WTC11 (cell line): Measurements from ENCODE around the gene ELOB. TPM values are rescaled to one million over a fixed set of nuclear protein-coding genes. Genes with fewer than 3 reads are reported as not detected.

Source experiments
- ATAC-seq: fragments of 200-7000 bp; cut with Tn5 transposase; 2 replicates; pipeline ENCODE4 v1.10.0; 2021; ENCODE audit warnings: mild to moderate bottlenecking, moderate library complexity
- CTCF ChIA-PET: fragments of 300-600 bp; sonication (Branson Sonifier 250); formaldehyde crosslinking; loops from one replicate; lab custom pipeline; 2021; ENCODE audit warnings: antibody characterized with exemption; lab: Charles Lee
- POLR2A ChIA-PET: fragments of 350-600 bp; sonication (Branson Sonifier 250); formaldehyde crosslinking; loops from one replicate; lab custom pipeline; 2021; ENCODE audit warnings: antibody characterized with exemption; lab: Charles Lee
- DNase-seq: peaks from one replicate; pipeline ENCODE4 v3.0.0; 2021; ENCODE audit warnings: low spot score
- H3K27ac Mint-ChIP-seq: 2 replicates; pipeline ENCODE4 v1.8.0; 2021; ENCODE audit warnings: mixed read lengths
- H3K27me3 Mint-ChIP-seq: 2 replicates; pipeline ENCODE4 v1.8.0; 2021; ENCODE audit warnings: low read depth, mild to moderate bottlenecking, moderate library complexity, mixed read lengths
- H3K36me3 Mint-ChIP-seq: 2 replicates; pipeline ENCODE4 v1.8.0; 2021; ENCODE audit warnings: mixed read lengths
- H3K4me1 Mint-ChIP-seq: 2 replicates; pipeline ENCODE4 v1.8.0; 2022; ENCODE audit warnings: mixed read lengths
- H3K4me3 Mint-ChIP-seq: 2 replicates; pipeline ENCODE4 v1.8.0; 2021; ENCODE audit warnings: mild to moderate bottlenecking, moderate library complexity, mixed read lengths
- H3K9me3 Mint-ChIP-seq: 2 replicates; pipeline ENCODE4 v1.8.0; 2021; ENCODE audit warnings: mixed read lengths
- ATF2 ChIP-seq: sonication (generic); formaldehyde crosslinking; IDR thresholded peaks from 2 replicates; pipeline ENCODE4 v1.8.1; 2022; ENCODE audit warnings: low read depth, missing genetic modification reagents, borderline replicate concordance
- CBFB ChIP-seq: sonication (generic); formaldehyde crosslinking; IDR thresholded peaks from 2 replicates; pipeline ENCODE4 v1.8.1; 2022; ENCODE audit warnings: mild to moderate bottlenecking, low read depth, missing genetic modification reagents
- CREM ChIP-seq: sonication (generic); formaldehyde crosslinking; IDR thresholded peaks from 2 replicates; pipeline ENCODE4 v1.8.1; 2022; ENCODE audit warnings: mild to moderate bottlenecking, missing genetic modification reagents, moderate library complexity
- E2F4 ChIP-seq: sonication (generic); formaldehyde crosslinking; IDR thresholded peaks from 2 replicates; pipeline ENCODE4 v1.8.1; 2022; ENCODE audit warnings: low read depth, mild to moderate bottlenecking, moderate library complexity, missing genetic modification reagents, borderline replicate concordance
- E2F5 ChIP-seq: sonication (generic); formaldehyde crosslinking; IDR thresholded peaks from 2 replicates; pipeline ENCODE4 v1.8.1; 2022; ENCODE audit warnings: mild to moderate bottlenecking, moderate library complexity, missing genetic modification reagents
- ELF4 ChIP-seq: sonication (generic); formaldehyde crosslinking; IDR thresholded peaks from 2 replicates; pipeline ENCODE4 v1.8.1; 2022; ENCODE audit warnings: low read depth, mild to moderate bottlenecking, moderate library complexity, missing genetic modification reagents
- ESRRA ChIP-seq: sonication (generic); formaldehyde crosslinking; IDR thresholded peaks from 2 replicates; pipeline ENCODE4 v1.8.1; 2022; ENCODE audit warnings: mild to moderate bottlenecking, missing genetic modification reagents, borderline replicate concordance
- ETV6 ChIP-seq: sonication (generic); formaldehyde crosslinking; IDR thresholded peaks from 2 replicates; pipeline ENCODE4 v1.8.1; 2022; ENCODE audit warnings: mild to moderate bottlenecking, missing genetic modification reagents
- FOXP1 ChIP-seq: sonication (generic); formaldehyde crosslinking; IDR thresholded peaks from 2 replicates; pipeline ENCODE4 v1.8.0; 2022; ENCODE audit warnings: missing genetic modification reagents, mild to moderate bottlenecking, moderate library complexity, borderline replicate concordance
- IRF2 ChIP-seq: sonication (generic); formaldehyde crosslinking; IDR thresholded peaks from 2 replicates; pipeline ENCODE4 v1.8.0; 2022; ENCODE audit warnings: low read depth, missing genetic modification reagents, borderline replicate concordance
- JUN ChIP-seq: sonication (generic); formaldehyde crosslinking; IDR thresholded peaks from 2 replicates; pipeline ENCODE4 v1.8.0; 2023; ENCODE audit warnings: mild to moderate bottlenecking, missing genetic modification reagents
- MXD4 ChIP-seq: fragments of 250-450 bp; sonication (Bioruptor Pico); IDR thresholded peaks from 2 replicates; pipeline ENCODE4 v1.8.0; 2021; ENCODE audit warnings: mild to moderate bottlenecking, moderate library complexity, borderline replicate concordance
- MYBL2 ChIP-seq: sonication (generic); formaldehyde crosslinking; IDR thresholded peaks from 2 replicates; pipeline ENCODE4 v1.8.1; 2023; ENCODE audit warnings: mild to moderate bottlenecking, moderate library complexity, missing genetic modification reagents
- NFATC4 ChIP-seq: fragments of 250-450 bp; sonication (Bioruptor Pico); IDR thresholded peaks from 2 replicates; pipeline ENCODE4 v1.9.0; 2021; ENCODE audit warnings: mild to moderate bottlenecking
- NR1H2 ChIP-seq: sonication (generic); formaldehyde crosslinking; IDR thresholded peaks from 2 replicates; pipeline ENCODE4 v1.9.0; 2021; ENCODE audit warnings: mild to moderate bottlenecking, moderate library complexity, missing genetic modification reagents
- OVOL2 ChIP-seq: fragments of 250-450 bp; sonication (Bioruptor Pico); IDR thresholded peaks from 2 replicates; pipeline ENCODE4 v1.9.0; 2021; ENCODE audit warnings: mild to moderate bottlenecking, borderline replicate concordance
- RELA ChIP-seq: sonication (generic); formaldehyde crosslinking; IDR thresholded peaks from 2 replicates; pipeline ENCODE4 v1.8.1; 2022; ENCODE audit warnings: missing genetic modification reagents, mild to moderate bottlenecking, borderline replicate concordance
- RORB ChIP-seq: fragments of 250-450 bp; sonication (Bioruptor Pico); IDR thresholded peaks from 2 replicates; pipeline ENCODE4 v1.9.0; 2021; ENCODE audit warnings: mild to moderate bottlenecking
- SMAD3 ChIP-seq: sonication (generic); formaldehyde crosslinking; IDR thresholded peaks from 2 replicates; pipeline ENCODE4 v1.8.0; 2022; ENCODE audit warnings: missing genetic modification reagents, mild to moderate bottlenecking, borderline replicate concordance
- SOX15 ChIP-seq: fragments of 250-450 bp; sonication (Bioruptor Pico); IDR thresholded peaks from 2 replicates; pipeline ENCODE4 v1.9.0; 2021; ENCODE audit warnings: mild to moderate bottlenecking
- TCF7 ChIP-seq: sonication (generic); formaldehyde crosslinking; IDR thresholded peaks from 2 replicates; pipeline ENCODE4 v1.8.0; 2022; ENCODE audit warnings: mild to moderate bottlenecking, low read depth, missing genetic modification reagents, moderate library complexity
- TEAD4 ChIP-seq: sonication (generic); formaldehyde crosslinking; IDR thresholded peaks from 2 replicates; pipeline ENCODE4 v1.8.0; 2022; ENCODE audit warnings: mild to moderate bottlenecking, missing genetic modification reagents
- ZNF263 ChIP-seq: sonication (generic); formaldehyde crosslinking; IDR thresholded peaks from 2 replicates; pipeline ENCODE4 v1.8.1; 2022; ENCODE audit warnings: low read depth, mild to moderate bottlenecking, moderate library complexity, missing genetic modification reagents
- ZNF317 ChIP-seq: sonication (generic); formaldehyde crosslinking; IDR thresholded peaks from 2 replicates; pipeline ENCODE4 v1.8.1; 2023; ENCODE audit warnings: low read depth, mild to moderate bottlenecking, moderate library complexity, missing genetic modification reagents, borderline replicate concordance
- ZNF671 ChIP-seq: fragments of 250-450 bp; sonication (Bioruptor Pico); IDR thresholded peaks from 2 replicates; pipeline ENCODE4 v1.8.0; 2021; ENCODE audit warnings: mild to moderate bottlenecking
- total RNA-seq: library from RNA; stranded (reverse); gene quantifications from 3 replicates; pipeline ENCODE4 v1.2.3, GENCODE V29; 2021
- TF ChIP-seq, protein P1 (sequence below): fragments of 250-450 bp; sonication (Bioruptor Pico); IDR thresholded peaks from 2 replicates; pipeline ENCODE4 v1.9.0; 2021; ENCODE audit warnings: mild to moderate bottlenecking
- TF ChIP-seq, protein P2 (sequence below): sonication (generic); formaldehyde crosslinking; IDR thresholded peaks from 2 replicates; pipeline ENCODE4 v1.8.0; 2023; ENCODE audit warnings: mild to moderate bottlenecking, missing genetic modification reagents

ELOB gene
- total RNA-seq, 1 experiment from 2014 or later = 252 TPM

DNA sequence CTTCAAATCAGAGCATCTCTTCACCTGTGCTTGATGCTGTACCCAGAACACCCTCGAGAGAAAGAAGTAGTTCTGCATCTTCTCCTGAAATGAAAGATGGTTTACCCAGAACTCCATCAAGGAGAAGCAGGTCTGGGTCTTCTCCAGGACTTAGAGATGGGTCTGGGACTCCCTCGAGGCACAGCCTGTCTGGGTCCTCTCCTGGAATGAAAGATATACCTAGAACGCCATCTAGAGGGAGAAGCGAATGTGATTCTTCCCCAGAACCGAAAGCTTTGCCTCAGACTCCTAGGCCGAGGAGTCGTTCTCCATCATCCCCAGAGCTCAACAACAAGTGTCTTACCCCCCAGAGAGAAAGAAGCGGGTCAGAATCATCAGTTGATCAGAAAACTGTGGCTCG lies 12.4 kb downstream of the ELOB start (continued):
- TF ChIP-seq SOX15 (CRISPR knock-in tag) = no peak
- TF ChIP-seq SMAD3 (CRISPR knock-in tag) = no peak
- no peak for TF ChIP-seq ETV6 (CRISPR knock-in tag)
- no peak for TF ChIP-seq ZNF263 (CRISPR knock-in tag)
- TF ChIP-seq NR1H2 (CRISPR knock-in tag) = no peak
- TF ChIP-seq, protein P1, sequence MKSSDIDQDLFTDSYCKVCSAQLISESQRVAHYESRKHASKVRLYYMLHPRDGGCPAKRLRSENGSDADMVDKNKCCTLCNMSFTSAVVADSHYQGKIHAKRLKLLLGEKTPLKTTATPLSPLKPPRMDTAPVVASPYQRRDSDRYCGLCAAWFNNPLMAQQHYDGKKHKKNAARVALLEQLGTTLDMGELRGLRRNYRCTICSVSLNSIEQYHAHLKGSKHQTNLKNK = no peak
- no peak for TF ChIP-seq ATF2
- no peak for TF ChIP-seq ZNF671
- no peak for TF ChIP-seq IRF2 (CRISPR knock-in tag)
- TF ChIP-seq RELA (CRISPR knock-in tag) = no peak
- no peak for TF ChIP-seq ZNF317 (CRISPR knock-in tag)
- TF ChIP-seq RORB = no peak
- no peak for TF ChIP-seq TCF7 (CRISPR knock-in tag)
- TF ChIP-seq E2F4 (CRISPR knock-in tag) = no peak
- no peak for TF ChIP-seq JUN (CRISPR knock-in tag)

DNA sequence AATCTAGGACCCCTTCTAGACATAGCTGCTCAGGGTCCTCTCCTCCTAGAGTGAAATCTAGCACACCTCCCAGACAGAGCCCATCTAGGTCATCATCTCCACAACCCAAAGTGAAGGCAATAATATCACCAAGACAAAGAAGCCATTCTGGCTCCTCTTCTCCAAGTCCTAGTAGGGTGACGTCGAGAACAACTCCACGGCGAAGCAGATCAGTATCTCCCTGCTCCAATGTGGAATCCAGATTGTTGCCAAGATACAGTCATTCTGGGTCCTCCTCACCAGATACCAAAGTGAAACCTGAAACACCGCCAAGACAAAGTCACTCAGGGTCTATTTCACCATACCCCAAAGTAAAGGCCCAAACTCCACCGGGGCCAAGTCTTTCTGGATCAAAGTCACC lies 13.9 kb downstream of the ELOB start:
- Mint-ChIP-seq H3K4me1 (no peaks in the 10 kb centered on the region), H3K9me3 (peaks cover 75% of the 10 kb centered on the region), H3K4me3 (no peak overlapping the region)
- POLR2A ChIA-PET = no interaction called here
- ATAC-seq = no peak
- TF ChIP-seq ELF4 (CRISPR knock-in tag) (no peak), MYBL2 (CRISPR knock-in tag) (no peak), ZNF671 (no peak), ESRRA (CRISPR knock-in tag) (no peak), E2F5 (CRISPR knock-in tag) (no peak), CREM (CRISPR knock-in tag) (no peak)
- TF ChIP-seq, all 79 proteins: peak for 0
- H3K27me3 Mint-ChIP-seq = no peaks in the 10 kb centered on the region
- no peak for DNase-seq
- H3K27ac Mint-ChIP-seq = no peak overlapping the region
- CTCF ChIA-PET = no interaction called here
- peaks cover 100% of the 10 kb centered on the region for H3K36me3 Mint-ChIP-seq

GRCh38 chr16:2762711-2763110 lies 14.4 kb downstream of the ELOB start:
- Mint-ChIP-seq H3K9me3 (peaks cover 75% of the 10 kb centered on the region), H3K4me3 (no peak overlapping the region), H3K27me3 (no peaks in the 10 kb centered on the region), H3K27ac (no peak overlapping the region), H3K36me3 (peaks cover 100% of the 10 kb centered on the region), H3K4me1 (no peaks in the 10 kb centered on the region)
- TF ChIP-seq FOXP1 (CRISPR knock-in tag) (no peak), TEAD4 (no peak), CBFB (CRISPR knock-in tag) (no peak), NFATC4 (CRISPR knock-in tag) (no peak), MXD4 (CRISPR knock-in tag) (no peak), ESRRA (CRISPR knock-in tag) (no peak), OVOL2 (CRISPR knock-in tag) (no peak)
- TF ChIP-seq, protein P2, sequence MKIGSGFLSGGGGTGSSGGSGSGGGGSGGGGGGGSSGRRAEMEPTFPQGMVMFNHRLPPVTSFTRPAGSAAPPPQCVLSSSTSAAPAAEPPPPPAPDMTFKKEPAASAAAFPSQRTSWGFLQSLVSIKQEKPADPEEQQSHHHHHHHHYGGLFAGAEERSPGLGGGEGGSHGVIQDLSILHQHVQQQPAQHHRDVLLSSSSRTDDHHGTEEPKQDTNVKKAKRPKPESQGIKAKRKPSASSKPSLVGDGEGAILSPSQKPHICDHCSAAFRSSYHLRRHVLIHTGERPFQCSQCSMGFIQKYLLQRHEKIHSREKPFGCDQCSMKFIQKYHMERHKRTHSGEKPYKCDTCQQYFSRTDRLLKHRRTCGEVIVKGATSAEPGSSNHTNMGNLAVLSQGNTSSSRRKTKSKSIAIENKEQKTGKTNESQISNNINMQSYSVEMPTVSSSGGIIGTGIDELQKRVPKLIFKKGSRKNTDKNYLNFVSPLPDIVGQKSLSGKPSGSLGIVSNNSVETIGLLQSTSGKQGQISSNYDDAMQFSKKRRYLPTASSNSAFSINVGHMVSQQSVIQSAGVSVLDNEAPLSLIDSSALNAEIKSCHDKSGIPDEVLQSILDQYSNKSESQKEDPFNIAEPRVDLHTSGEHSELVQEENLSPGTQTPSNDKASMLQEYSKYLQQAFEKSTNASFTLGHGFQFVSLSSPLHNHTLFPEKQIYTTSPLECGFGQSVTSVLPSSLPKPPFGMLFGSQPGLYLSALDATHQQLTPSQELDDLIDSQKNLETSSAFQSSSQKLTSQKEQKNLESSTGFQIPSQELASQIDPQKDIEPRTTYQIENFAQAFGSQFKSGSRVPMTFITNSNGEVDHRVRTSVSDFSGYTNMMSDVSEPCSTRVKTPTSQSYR (CRISPR knock-in tag) = no peak
- no peak for ATAC-seq
- POLR2A ChIA-PET = interaction anchor here (0.6 kb wide), 2 partner anchors 10 kb away, joined by 3 read pairs; no protein-coding TSS in a partner anchor
- no peak for DNase-seq
- CTCF ChIA-PET = no interaction called here
